ENCODE measurements around the gene ATG2A. TPM values are rescaled to one million over a fixed set of nuclear protein-coding genes. Genes with fewer than 3 reads are reported as not detected.

Gene ATG2A
- total and polyA plus RNA-seq, 2 of the 8 experiments (the other 6 are each of a cell fraction or from before 2014, with no cell fraction given): 12.1 to 22.1 TPM

- H4K91ac ChIP-seq (replicated peaks; ENCODE audit: insufficient read length, low read length): no peak overlapping the region
- no peak overlapping the region for H2BK12ac ChIP-seq (ENCODE audit: low read depth, low read length)
- no peak overlapping the region for H3K27ac ChIP-seq (ENCODE audit: low read depth, low read length)
- H4K20me1 ChIP-seq (replicated peaks in 1 of 2; ENCODE audit: control insufficient read depth in 1 of 2, insufficient read depth in 2 of 2, low read length in 2 of 2): peaks cover 0 to 2% of the 10 kb centered on the region in 2 experiments
- no peak overlapping the region for H2AFZ ChIP-seq (ENCODE audit: low read length)
- H2BK15ac ChIP-seq (ENCODE audit: low read length): no peak overlapping the region
- H3K56ac ChIP-seq (replicated peaks; ENCODE audit: insufficient read length, low read depth, low read length): no peak overlapping the region
- H4K5ac ChIP-seq (ENCODE audit: insufficient read length, low read depth, low read length): peak overlapping the region; percentile 33
- H3K18ac ChIP-seq (ENCODE audit: extremely low read depth, low read length): no peak overlapping the region
- DNase-seq (ENCODE audit: low read depth in 1 of 2, low spot score in 2 of 2): no peak
- no peak for FAIRE-seq
- H2BK120ac ChIP-seq (replicated peaks; ENCODE audit: low read depth, low read length): no peak overlapping the region
- no peaks in the 10 kb centered on the region for H3K27me3 ChIP-seq (replicated peaks in 1 of 4; ENCODE audit: control insufficient read depth in 3 of 4, extremely low read depth in 1 of 4, insufficient read depth in 3 of 4, low read length in 3 of 4)
- peak overlapping the region; percentile 49; the same call in 1 of the 2 replicates for H2BK5ac ChIP-seq (ENCODE audit: low read depth, low read length)
- H3K79me2 ChIP-seq (ENCODE audit: control insufficient read depth in 1 of 2, insufficient read depth in 2 of 2, low read length in 2 of 2): no peaks in the 10 kb centered on the region
- no peak overlapping the region for H3K9ac ChIP-seq (replicated peaks in 1 of 4; ENCODE audit: extremely low read depth in 1 of 4, low read depth in 3 of 4, low read length in 3 of 4)
- peak overlapping the region; percentile 67 to 98 for H3K4me2 ChIP-seq (ENCODE audit: insufficient read depth in 1 of 2, low read depth in 2 of 2, low read length in 2 of 2)
- peaks cover 0 to 3% (median 0%) of the 10 kb centered on the region in 4 experiments; a peak in 3 of 8 replicates for H3K36me3 ChIP-seq (ENCODE audit: control insufficient read depth in 2 of 4, insufficient read depth in 4 of 4, low read length in 3 of 4)
- H3K23ac ChIP-seq (ENCODE audit: insufficient read length): no peak overlapping the region
- no peaks in the 10 kb centered on the region for H3K9me3 ChIP-seq (ENCODE audit: insufficient read depth in 2 of 2, low read depth in 1 of 2, low read length in 1 of 2)
- 49% methylated on average over 4 of the region's 4 CpGs; no CpG with 5 or more reads in 1 of the 2 experiments for WGBS, 2 experiments (ENCODE audit: extremely low coverage in 1 of 2, insufficient coverage in 1 of 2, insufficient read length in 1 of 2, insufficient replicate concordance in 2 of 2, low coverage in 1 of 2, low lambda C conversion rate in 2 of 2, missing lambda C conversion rate in 1 of 2)
- no peak overlapping the region for H2BK20ac ChIP-seq (ENCODE audit: low read length)
- POLR2A ChIA-PET (ENCODE audit: partially characterized antibody): interaction anchor here (0.9 to 1.5 kb wide), 3 partner anchors 12 to 138 kb away, joined by 3 to 6 read pairs (median 3); no protein-coding TSS in a partner anchor
- no peak overlapping the region for H3K4ac ChIP-seq (replicated peaks; ENCODE audit: insufficient read length, low read depth, low read length)
- no peak for TF ChIP-seq EZH2 (IDR thresholded peaks at IDR 0.05; ENCODE audit: low read depth, low read length, severe bottlenecking)
- no peak for TF ChIP-seq GTF2F1 (IDR thresholded peaks at IDR 0.05; ENCODE audit: borderline replicate concordance, low read depth, low read length)
- no peak for TF ChIP-seq ATF3 (IDR thresholded peaks at IDR 0.05; ENCODE audit: insufficient read depth, low read depth, low read length)
- TF ChIP-seq SAP30 (IDR thresholded peaks at IDR 0.05; ENCODE audit: insufficient read depth, insufficient replicate concordance, low read length): no peak
- no peak for TF ChIP-seq CTCF (IDR thresholded peaks at IDR 0.05; ENCODE audit: control extremely low read depth in 1 of 3, insufficient read depth in 1 of 3, low read depth in 1 of 3, low read length in 3 of 3)
- TF ChIP-seq TCF12 (IDR thresholded peaks at IDR 0.05; ENCODE audit: low read depth, low read length): no peak
- no peak for TF ChIP-seq GABPA (IDR thresholded peaks at IDR 0.05; ENCODE audit: borderline replicate concordance, insufficient read depth, low read length)
- H2AK5ac ChIP-seq (ENCODE audit: low read depth, low read length): no peak overlapping the region
- no peak overlapping the region for H3K14ac ChIP-seq (ENCODE audit: insufficient read length)
- peaks cover 13% of the 10 kb centered on the region for H3K23me2 ChIP-seq (ENCODE audit: low read depth, low read length)
- H3K4me1 ChIP-seq (replicated peaks in 1 of 4; ENCODE audit: control insufficient read depth in 3 of 4, insufficient read depth in 4 of 4, low read length in 3 of 4): peaks cover 0 to 11% (median 4%) of the 10 kb centered on the region in 4 experiments; a peak in 5 of 7 replicates
- 0 out of 2 replicates have a peak overlapping the region, but pooled peaks have one; percentile 51 for H4K8ac ChIP-seq (ENCODE audit: extremely low read depth, insufficient read depth, low read length)
- peak overlapping the region; percentile 42 to 74 (median 58); a peak in 7 of 8 replicates for H3K4me3 ChIP-seq (ENCODE audit: extremely low read depth in 1 of 4, insufficient read depth in 2 of 4, low read depth in 3 of 4, low read length in 4 of 4)
- 0 out of 2 replicates have a peak, but pooled peaks cover 3% of the 10 kb centered on the region for H3K79me1 ChIP-seq (ENCODE audit: low read depth, low read length)
- CTCF ChIA-PET (ENCODE audit: partially characterized antibody): interaction anchor here (0.6 to 6.1 kb wide), 7 partner anchors 10 to 95 kb away, joined by 3 to 37 read pairs (median 9); partner anchors contain the start of genes ARL2, BATF2 and GPHA2
Observed at GRCh38 chr11:64918017-64918416, 1.0 kb upstream of the ATG2A start.
